ENCODE data around the gene XYLB.

XYLB gene

GRCh38 chr3:38323060-38323459 is 23.5 kb upstream of the XYLB start:
- DNase-seq (ENCODE audit: low read depth): no peak

GRCh38 chr3:38325256-38325655 is 21.3 kb upstream of the XYLB start:
- no peak for DNase-seq (ENCODE audit: low read depth)

GRCh38 chr3:38327335-38328009 is 19.1 kb upstream of the XYLB start:
- DNase-seq (ENCODE audit: low read depth): peak; percentile 18

GRCh38 chr3:38331257-38332022 is 15.1 kb upstream of the XYLB start:
- DNase-seq (ENCODE audit: low read depth): no peak

- DNase-seq (ENCODE audit: low read depth): no peak
These were observed 14.4 kb upstream of the XYLB start for GRCh38 chr3:38332201-38332600.

- no peak for DNase-seq (ENCODE audit: low read depth)
These were observed 12.2 kb upstream of the XYLB start for GRCh38 chr3:38334142-38335055.

- no peak for DNase-seq (ENCODE audit: low read depth)
These were observed 11.3 kb upstream of the XYLB start for GRCh38 chr3:38335263-38335662.

GRCh38 chr3:38337703-38338102 is 8.9 kb upstream of the XYLB start:
- no peak for DNase-seq (ENCODE audit: low read depth)

- no peak for DNase-seq (ENCODE audit: low read depth)
These were observed 2.6 kb upstream of the XYLB start for GRCh38 chr3:38343797-38344594.

GRCh38 chr3:38345879-38346586 is 552 bp upstream of the XYLB start:
- DNase-seq (ENCODE audit: low read depth): no peak

- DNase-seq (ENCODE audit: low read depth): no peak
These were observed 1.0 kb downstream of the XYLB start for GRCh38 chr3:38347421-38348200.

- no peak for DNase-seq (ENCODE audit: low read depth)
These were observed 2.3 kb downstream of the XYLB start for GRCh38 chr3:38348903-38349302.

- DNase-seq (ENCODE audit: low read depth): no peak
These were observed 3.2 kb downstream of the XYLB start for GRCh38 chr3:38349684-38350359.

GRCh38 chr3:38353151-38353550 is 6.6 kb downstream of the XYLB start:
- peak; percentile 53 for DNase-seq (ENCODE audit: low read depth)

GRCh38 chr3:38354588-38355330 is 8.2 kb downstream of the XYLB start:
- DNase-seq (ENCODE audit: low read depth): peak; percentile 67

GRCh38 chr3:38359038-38359437 is 12.5 kb downstream of the XYLB start:
- no peak for DNase-seq (ENCODE audit: low read depth)

GRCh38 chr3:38360345-38360744 is 13.8 kb downstream of the XYLB start:
- no peak for DNase-seq (ENCODE audit: low read depth)

- no peak for DNase-seq (ENCODE audit: low read depth)
These were observed 14.9 kb downstream of the XYLB start for GRCh38 chr3:38361496-38361895.

GRCh38 chr3:38362825-38363224 is 16.2 kb downstream of the XYLB start:
- DNase-seq (ENCODE audit: low read depth): no peak

Data from fibroblast of the conjunctiva (primary cell).